Muscle of leg (tissue), 11 donors: Measurements from ENCODE around the gene IFT81. TPM values are rescaled to one million over a fixed set of nuclear protein-coding genes. Genes with fewer than 3 reads are reported as not detected.

Source experiments
- DNase-seq: peaks from one replicate; pipeline ENCODE4 v3.0.0; 2013
- H3K27ac ChIP-seq: one replicate; pipeline ENCODE4 v1.5.1; 2013; ENCODE audit warnings: mild to moderate bottlenecking, low read length, control low read depth
- H3K27me3 ChIP-seq: one replicate; pipeline ENCODE4 v1.6.1; 2013; ENCODE audit warnings: low read length; ENCODE audit not compliant: control insufficient read depth, insufficient read depth
- H3K36me3 ChIP-seq: one replicate; pipeline ENCODE4 v1.6.1; 2013; ENCODE audit warnings: low read length; ENCODE audit not compliant: control insufficient read depth, insufficient read depth
- H3K4me1 ChIP-seq: one replicate; pipeline ENCODE4 v1.6.1; 2013; ENCODE audit warnings: low read length; ENCODE audit not compliant: control insufficient read depth, insufficient read depth
- H3K4me3 ChIP-seq: one replicate; pipeline ENCODE4 v1.5.1; 2013; ENCODE audit warnings: low read length, control low read depth
- H3K9me3 ChIP-seq: replicated peaks from 2 replicates; pipeline ENCODE4 v1.6.1; 2013; ENCODE audit warnings: low read depth, low read length; ENCODE audit not compliant: control insufficient read depth
- WGBS: methylation state at CpG from one replicate; pipeline ENCODE4 v1.1.5; 2013; ENCODE audit warnings: missing lambda C conversion rate; ENCODE audit not compliant: insufficient coverage; 5-methylcytosine and 5-hydroxymethylcytosine counted together
- polyA plus RNA-seq, 8 donors: library from polyadenylated mRNA; unstranded; fragments of 120-200 nt; gene quantifications; one replicate each; pipeline versions ENCODE4 v1.2.1 to v1.2.3, GENCODE V29; 2013; ENCODE audit warnings: inconsistent platforms in 1 of 8, low replicate concordance in 1 of 8; ENCODE audit not compliant: insufficient read length in 8 of 8, insufficient read depth in 1 of 8
- total RNA-seq: library from RNA; stranded (reverse); fragments of 120-200 nt; gene quantifications from one replicate; pipeline ENCODE4 v1.2.4, GENCODE V29; 2013

Gene IFT81
- total and polyA plus RNA-seq, 9 donors: 14.0 to 19.9 (median 17.7) TPM

DNA sequence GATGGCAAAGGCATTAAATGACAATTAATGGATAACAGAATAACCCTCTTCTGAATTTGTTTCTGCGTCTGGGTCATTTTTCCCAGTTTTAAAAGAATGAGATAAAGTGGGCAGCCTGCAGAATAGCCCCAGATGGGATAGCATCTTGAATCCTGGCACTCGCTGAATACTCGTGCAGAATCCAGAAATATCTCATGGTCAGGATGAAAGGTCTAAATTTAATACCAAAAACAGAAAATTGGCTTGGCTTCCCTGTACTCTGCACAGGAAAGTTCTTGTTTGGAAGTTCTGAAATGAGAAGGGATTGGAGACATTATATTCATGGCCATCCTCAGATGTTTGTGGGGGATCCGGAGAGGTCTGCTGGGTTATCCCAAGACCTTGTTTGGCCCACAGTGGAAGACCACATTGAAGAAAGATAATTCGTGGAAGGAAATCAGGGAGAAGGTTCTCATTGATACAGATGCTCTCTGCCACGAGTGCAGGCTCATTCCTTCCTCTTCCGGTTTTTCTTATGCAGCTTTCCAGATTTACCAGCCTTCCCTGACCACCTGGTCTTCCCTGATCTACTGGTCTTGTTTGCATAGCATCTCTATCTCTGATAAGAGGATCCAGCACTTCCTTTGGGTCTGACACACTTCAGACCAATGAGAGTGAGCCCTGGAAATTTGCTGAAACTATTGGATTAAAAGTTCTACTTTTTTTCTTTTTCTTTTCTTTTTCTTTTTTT lies 6.0 kb upstream of the IFT81 start:
- peaks cover 6% of the 10 kb centered on the region for H3K4me1 ChIP-seq
- H3K27ac ChIP-seq: peak overlapping the region; percentile 66
- H3K9me3 ChIP-seq: no peaks in the 10 kb centered on the region
- peak; percentile 90 for DNase-seq
- H3K27me3 ChIP-seq: no peaks in the 10 kb centered on the region
- H3K4me3 ChIP-seq: no peak overlapping the region
- no peaks in the 10 kb centered on the region for H3K36me3 ChIP-seq
- 0% methylated on average over 5 of the region's 7 CpGs for WGBS

GRCh38 chr12:110122929-110123328 lies 1.2 kb upstream of the IFT81 start:
- H3K36me3 ChIP-seq: peaks cover 1% of the 10 kb centered on the region
- peaks cover 7% of the 10 kb centered on the region for H3K4me1 ChIP-seq
- no peak overlapping the region for H3K27ac ChIP-seq
- no peak overlapping the region for H3K4me3 ChIP-seq
- H3K9me3 ChIP-seq: no peaks in the 10 kb centered on the region
- 88% methylated on average over 3 of the region's 4 CpGs for WGBS
- DNase-seq: no peak
- H3K27me3 ChIP-seq: no peaks in the 10 kb centered on the region

DNA sequence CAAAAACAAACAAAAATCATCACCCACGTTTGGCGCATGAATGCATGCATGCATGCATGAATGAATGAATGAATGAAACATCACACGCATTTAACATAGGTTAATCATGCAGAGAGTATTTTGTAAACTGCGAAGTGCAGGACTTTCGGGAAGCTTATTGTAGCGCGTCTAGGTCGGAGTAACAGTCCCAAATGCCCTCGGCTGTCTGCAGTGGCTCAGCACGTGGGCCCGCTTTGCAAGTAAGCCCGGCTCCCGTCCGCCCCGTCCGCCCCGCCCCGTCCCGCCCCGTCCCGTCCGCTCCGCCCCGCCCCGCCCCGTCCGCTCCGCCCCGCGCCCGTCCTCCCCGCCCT lies 263 bp upstream of the IFT81 start:
- 2% methylated on average over 29 of the region's 32 CpGs for WGBS
- no peak overlapping the region for H3K27ac ChIP-seq
- peaks cover 7% of the 10 kb centered on the region for H3K36me3 ChIP-seq
- H3K27me3 ChIP-seq: no peaks in the 10 kb centered on the region
- H3K9me3 ChIP-seq: no peaks in the 10 kb centered on the region
- peaks cover 4% of the 10 kb centered on the region for H3K4me1 ChIP-seq
- DNase-seq: no peak
- no peak overlapping the region for H3K4me3 ChIP-seq

DNA sequence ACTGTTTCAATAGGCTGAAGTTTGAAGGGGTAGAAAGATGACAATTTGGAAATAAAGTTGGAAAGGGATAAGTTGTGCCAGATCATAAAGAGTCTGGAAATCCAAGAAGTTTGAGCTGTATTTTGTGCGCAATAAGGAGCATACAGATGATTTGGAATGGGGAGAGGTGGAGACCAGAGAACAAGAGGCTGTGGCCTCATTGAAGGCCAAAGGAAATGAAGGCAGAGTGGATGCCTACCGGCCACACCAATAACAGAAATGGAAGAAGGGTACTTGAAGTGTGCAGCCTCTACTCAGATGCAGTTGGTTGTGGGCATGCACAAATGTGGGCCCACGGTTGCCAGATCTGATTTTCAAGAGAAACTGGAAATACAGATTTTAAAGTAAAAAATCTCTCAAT lies 2.4 kb downstream of the IFT81 start:
- no peak overlapping the region for H3K27ac ChIP-seq
- no peak for DNase-seq
- no peak overlapping the region for H3K4me3 ChIP-seq
- no peaks in the 10 kb centered on the region for H3K27me3 ChIP-seq
- 83% methylated on average over 2 of the region's 3 CpGs for WGBS
- peaks cover 16% of the 10 kb centered on the region for H3K36me3 ChIP-seq
- no peaks in the 10 kb centered on the region for H3K9me3 ChIP-seq
- H3K4me1 ChIP-seq: peaks cover 4% of the 10 kb centered on the region

DNA sequence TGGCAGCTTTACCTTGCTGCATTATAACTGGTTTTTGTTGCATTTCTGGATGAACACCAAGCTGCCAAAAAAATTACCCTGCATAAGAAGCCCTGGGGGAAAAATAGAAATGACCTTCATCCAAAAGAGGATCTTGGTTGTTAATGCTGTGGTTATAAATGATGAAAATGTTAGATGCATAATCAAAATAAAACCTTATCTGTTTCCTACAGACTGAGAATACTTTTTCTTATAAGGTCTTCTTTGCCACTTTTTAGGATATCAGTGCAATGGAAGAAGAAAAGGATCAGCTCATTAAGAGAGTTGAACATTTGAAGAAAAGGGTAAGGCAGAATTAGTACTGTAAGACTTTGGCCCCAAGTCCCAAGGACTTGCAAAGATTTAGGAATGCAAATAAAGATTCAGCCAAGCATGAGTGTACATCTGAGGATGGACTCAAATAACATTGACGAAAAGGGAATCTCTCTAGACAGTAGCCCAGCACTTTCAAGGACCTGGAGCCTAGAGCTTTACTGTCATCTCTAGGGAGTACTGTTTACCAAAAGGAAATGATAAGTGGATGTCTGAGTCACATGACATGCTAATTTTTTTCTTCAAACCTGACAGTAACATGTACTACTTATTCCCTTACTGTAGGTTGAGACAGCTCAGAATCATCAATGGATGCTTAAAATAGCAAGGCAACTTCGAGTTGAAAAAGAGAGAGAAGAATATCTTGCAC lies 10.7 kb downstream of the IFT81 start:
- Histone ChIP-seq H3K27me3 (no peaks in the 10 kb centered on the region), H3K27ac (no peak overlapping the region), H3K9me3 (no peaks in the 10 kb centered on the region), H3K36me3 (peaks cover 28% of the 10 kb centered on the region), H3K4me3 (no peak overlapping the region), H3K4me1 (no peaks in the 10 kb centered on the region)
- DNase-seq: no peak
- 50% methylated on average over 1 of the region's 2 CpGs for WGBS

DNA sequence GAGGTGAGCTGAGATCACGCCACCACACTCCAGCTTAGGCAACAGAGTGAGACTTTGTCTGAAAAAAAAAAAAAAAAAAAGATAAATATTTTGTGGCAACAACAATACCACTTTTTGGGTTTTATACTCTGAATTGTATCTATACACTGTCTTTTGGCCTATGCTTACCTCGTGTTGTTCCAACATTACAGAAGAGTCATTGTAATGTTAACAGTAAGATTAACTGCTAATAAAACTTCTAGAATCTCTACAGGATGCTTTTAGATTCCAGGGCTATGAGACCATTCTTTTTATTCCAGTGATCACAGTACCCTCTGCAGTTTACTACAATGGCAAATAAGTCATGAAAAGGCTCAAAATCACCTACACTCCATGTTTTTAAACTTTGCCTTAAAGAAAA lies 11.6 kb downstream of the IFT81 start:
- no peak for DNase-seq
- no peak overlapping the region for H3K4me3 ChIP-seq
- H3K27me3 ChIP-seq: no peaks in the 10 kb centered on the region
- no peaks in the 10 kb centered on the region for H3K4me1 ChIP-seq
- WGBS: no CpG with 5 or more reads among the region's 2 CpGs
- H3K9me3 ChIP-seq: no peaks in the 10 kb centered on the region
- H3K36me3 ChIP-seq: peaks cover 27% of the 10 kb centered on the region
- H3K27ac ChIP-seq: no peak overlapping the region

- WGBS: no CpG with 5 or more reads among the region's 3 CpGs
- H3K27me3 ChIP-seq: no peaks in the 10 kb centered on the region
- no peaks in the 10 kb centered on the region for H3K4me1 ChIP-seq
- H3K36me3 ChIP-seq: peaks cover 19% of the 10 kb centered on the region
- no peak overlapping the region for H3K4me3 ChIP-seq
- H3K9me3 ChIP-seq: no peaks in the 10 kb centered on the region
- DNase-seq: no peak
- no peak overlapping the region for H3K27ac ChIP-seq
Measured at GRCh38 chr12:110137786-110138185, 13.6 kb downstream of the IFT81 start.

GRCh38 chr12:110141389-110141788 lies 17.2 kb downstream of the IFT81 start:
- Histone ChIP-seq H3K36me3 (peaks cover 23% of the 10 kb centered on the region), H3K4me3 (no peak overlapping the region), H3K27me3 (no peaks in the 10 kb centered on the region), H3K4me1 (no peaks in the 10 kb centered on the region), H3K9me3 (no peaks in the 10 kb centered on the region), H3K27ac (peak overlapping the region; percentile 42)
- DNase-seq: peak; percentile 93
- 17% methylated on average over 2 of the region's 6 CpGs for WGBS

DNA sequence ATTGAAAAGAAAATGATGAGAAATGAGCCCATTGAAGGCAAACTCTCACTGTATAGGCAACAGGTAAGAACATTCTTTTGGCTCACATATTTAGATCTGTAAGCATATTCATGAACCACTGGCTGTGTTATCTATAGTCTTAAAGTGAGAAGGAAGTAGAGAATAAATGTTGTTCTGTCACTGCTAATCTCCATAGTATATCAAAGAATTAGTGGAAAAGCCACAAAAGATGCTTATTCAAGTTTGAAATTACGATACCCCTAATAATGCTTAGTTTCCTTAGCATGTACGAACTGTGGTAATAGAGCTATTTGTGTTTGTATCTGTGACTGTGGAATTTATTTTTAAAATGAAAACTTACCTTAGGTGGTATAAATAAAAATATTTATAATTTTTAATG lies 22.8 kb downstream of the IFT81 start:
- Histone ChIP-seq H3K27me3 (no peaks in the 10 kb centered on the region), H3K27ac (no peak overlapping the region), H3K36me3 (peaks cover 21% of the 10 kb centered on the region), H3K4me1 (no peaks in the 10 kb centered on the region), H3K4me3 (no peak overlapping the region), H3K9me3 (no peaks in the 10 kb centered on the region)
- WGBS: no CpG with 5 or more reads among the region's 2 CpGs
- no peak for DNase-seq

- Histone ChIP-seq H3K4me1 (no peaks in the 10 kb centered on the region), H3K27me3 (no peaks in the 10 kb centered on the region), H3K9me3 (no peaks in the 10 kb centered on the region), H3K4me3 (no peak overlapping the region), H3K36me3 (peaks cover 33% of the 10 kb centered on the region), H3K27ac (no peak overlapping the region)
- no peak for DNase-seq
- 100% methylated on average over 4 of the region's 10 CpGs for WGBS
Measured at GRCh38 chr12:110149086-110149660, 25.0 kb downstream of the IFT81 start.
